ENCODE measurements around the gene MTHFSD.

GRCh38 chr16:86549893-86550190, 5.2 kb downstream of the MTHFSD start:
- TF ChIP-seq CTCF (IDR thresholded peaks at IDR 0.05; ENCODE audit: poor library complexity) (no peak), EZH2 (IDR thresholded peaks at IDR 0.05; ENCODE audit: borderline replicate concordance) (no peak), EZH2phosphoT487 (IDR thresholded peaks at IDR 0.05; ENCODE audit: low read depth, severe bottlenecking, unreplicated experiment) (no peak)
